D721Med (cell line): Measurements from ENCODE around the gene HIVEP2.

Source experiments
- DNase-seq: peaks from one replicate; pipeline ENCODE4 v3.0.0; 2011; ENCODE audit warnings: low spot score; ENCODE audit not compliant: insufficient read length
- FAIRE-seq: peaks from 2 replicates; lab custom pipeline; 2011; peaks lifted over from hg19 to GRCh38; lab: Jason Lieb, UNC
- TF ChIP-seq, protein P1 (sequence below): IDR thresholded peaks from 2 replicates; pipeline ENCODE4 v1.5.1; 2012; ENCODE audit warnings: mild to moderate bottlenecking, control low read depth; ENCODE audit not compliant: insufficient read depth; ENCODE audit errors: missing control alignments

HIVEP2 gene

GRCh38 chr6:142783499-142783898 lies 161.5 kb downstream of the HIVEP2 start:
- FAIRE-seq (no peak), DNase-seq (no peak)
- TF ChIP-seq, protein P1, sequence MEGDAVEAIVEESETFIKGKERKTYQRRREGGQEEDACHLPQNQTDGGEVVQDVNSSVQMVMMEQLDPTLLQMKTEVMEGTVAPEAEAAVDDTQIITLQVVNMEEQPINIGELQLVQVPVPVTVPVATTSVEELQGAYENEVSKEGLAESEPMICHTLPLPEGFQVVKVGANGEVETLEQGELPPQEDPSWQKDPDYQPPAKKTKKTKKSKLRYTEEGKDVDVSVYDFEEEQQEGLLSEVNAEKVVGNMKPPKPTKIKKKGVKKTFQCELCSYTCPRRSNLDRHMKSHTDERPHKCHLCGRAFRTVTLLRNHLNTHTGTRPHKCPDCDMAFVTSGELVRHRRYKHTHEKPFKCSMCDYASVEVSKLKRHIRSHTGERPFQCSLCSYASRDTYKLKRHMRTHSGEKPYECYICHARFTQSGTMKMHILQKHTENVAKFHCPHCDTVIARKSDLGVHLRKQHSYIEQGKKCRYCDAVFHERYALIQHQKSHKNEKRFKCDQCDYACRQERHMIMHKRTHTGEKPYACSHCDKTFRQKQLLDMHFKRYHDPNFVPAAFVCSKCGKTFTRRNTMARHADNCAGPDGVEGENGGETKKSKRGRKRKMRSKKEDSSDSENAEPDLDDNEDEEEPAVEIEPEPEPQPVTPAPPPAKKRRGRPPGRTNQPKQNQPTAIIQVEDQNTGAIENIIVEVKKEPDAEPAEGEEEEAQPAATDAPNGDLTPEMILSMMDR = no peak

- TF ChIP-seq, protein P1 = no peak
- FAIRE-seq = no peak
- DNase-seq = no peak
Measured at GRCh38 chr6:142781129-142781528, 163.8 kb downstream of the HIVEP2 start.

DNA sequence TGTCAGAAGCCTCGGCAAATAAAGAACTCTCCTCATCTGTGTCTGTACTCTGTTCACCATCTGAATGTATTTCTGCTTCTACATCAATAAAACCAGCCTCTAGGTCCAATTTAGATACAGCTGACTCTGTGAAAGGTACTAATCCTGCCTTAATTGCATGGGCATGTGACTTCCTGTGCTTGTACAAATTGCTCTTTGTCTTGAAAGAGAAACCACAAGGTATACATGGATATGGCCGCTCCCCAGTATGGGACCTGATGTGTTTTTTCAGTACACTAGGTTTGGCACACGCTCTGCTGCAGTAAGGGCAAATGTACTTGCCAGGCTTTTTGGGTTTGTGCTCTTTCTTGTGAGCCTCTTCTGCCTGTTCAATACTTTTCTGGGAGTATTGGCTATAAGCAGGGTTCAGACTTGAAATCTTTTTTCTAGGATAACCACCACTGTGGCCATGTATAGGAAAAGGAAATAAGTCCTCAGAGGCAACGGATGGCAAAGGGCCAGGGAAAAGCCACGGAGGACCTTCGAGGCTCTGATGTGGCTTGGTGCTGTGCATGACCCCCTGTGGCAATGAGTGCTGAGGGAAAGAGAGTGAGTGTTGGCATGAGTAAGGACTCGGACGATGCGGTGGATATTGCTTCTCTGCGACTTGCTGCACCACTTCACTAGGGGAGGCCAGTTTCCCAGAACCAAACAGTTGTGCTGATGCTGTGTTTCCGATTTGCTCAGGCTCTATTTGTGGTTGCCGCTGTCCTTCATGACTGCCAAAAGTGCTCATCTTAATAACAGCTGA lies 170.9 kb downstream of the HIVEP2 start:
- no peak for DNase-seq
- no peak for FAIRE-seq
- TF ChIP-seq, protein P1 = no peak

DNA sequence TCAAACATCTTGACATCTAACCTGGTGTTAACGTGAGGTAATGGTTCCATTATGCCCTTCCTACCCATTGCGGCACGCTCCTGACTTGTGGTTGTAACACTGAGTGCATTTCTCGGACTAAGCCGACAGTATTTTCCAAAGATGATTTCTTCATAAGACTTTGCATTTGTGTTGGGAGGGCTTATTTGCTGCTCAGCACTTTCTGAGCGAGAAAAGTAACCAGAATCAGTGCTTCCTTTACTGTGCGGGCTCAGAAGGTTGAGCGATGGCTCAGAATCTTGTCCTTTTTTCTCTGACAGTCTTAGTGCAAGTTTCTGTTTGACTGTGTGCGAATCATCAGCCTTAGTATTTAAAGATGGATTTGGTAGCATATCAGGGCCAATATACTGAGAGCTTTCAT lies 171.7 kb downstream of the HIVEP2 start:
- DNase-seq (no peak), FAIRE-seq (no peak)
- TF ChIP-seq, protein P1 = no peak

DNA sequence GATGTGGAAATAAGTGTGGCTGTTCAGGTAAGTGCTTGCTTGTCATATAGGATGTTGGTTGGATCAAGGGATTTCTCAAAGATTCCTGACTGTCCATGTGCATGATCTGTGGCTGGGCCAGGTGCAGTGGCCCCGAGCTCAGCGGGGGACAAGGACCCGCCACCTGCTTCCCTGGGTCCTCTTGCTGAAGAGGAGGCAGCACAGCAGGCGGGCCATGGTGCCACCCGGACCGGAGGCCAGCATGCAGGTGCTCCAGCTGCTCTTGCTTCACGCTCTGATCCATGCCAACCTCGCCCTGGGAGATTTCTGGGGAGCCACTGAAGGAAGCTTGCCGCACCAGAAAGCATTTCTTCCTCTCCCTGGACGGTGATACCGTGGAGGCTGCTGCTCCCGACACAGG lies 173.8 kb downstream of the HIVEP2 start:
- DNase-seq = no peak
- TF ChIP-seq, protein P1 = no peak
- FAIRE-seq = no peak

GRCh38 chr6:142765306-142765705 lies 179.7 kb downstream of the HIVEP2 start:
- FAIRE-seq (no peak), DNase-seq (no peak)
- TF ChIP-seq, protein P1 = no peak

- FAIRE-seq (no peak), DNase-seq (no peak)
- TF ChIP-seq, protein P1 = no peak
Measured at GRCh38 chr6:142764311-142764710, 180.7 kb downstream of the HIVEP2 start.
